Erythroblast (primary cell): Measurements from ENCODE around the gene MRPL49.

Source experiments
- GATA1 ChIP-seq: IDR thresholded peaks from 2 replicates; pipeline ENCODE4 v1.6.1; 2011; ENCODE audit warnings: low read depth, mild to moderate bottlenecking, control low read depth, low read length, moderate library complexity
- POLR2A ChIP-seq: IDR thresholded peaks from 2 replicates; pipeline ENCODE4 v1.6.1; 2011; ENCODE audit warnings: mild to moderate bottlenecking, low read length

GRCh38 chr11:65086809-65087208 lies 35.3 kb upstream of the MRPL49 start:
- TF ChIP-seq POLR2A (no peak), GATA1 (no peak)
